Gastrocnemius medialis (tissue), 4 donors: ENCODE data around the gene SESN3. TPM values are rescaled to one million over a fixed set of nuclear protein-coding genes. Genes with fewer than 3 reads are reported as not detected.

ENCODE experiments used
- ATAC-seq, 2 donors: fragments of 150-250 bp; one replicate each; pipeline ENCODE4 v1.9.1; 2016
- DNase-seq, 2 donors: peaks; one replicate each; pipeline ENCODE4 v3.0.0-alpha.2; 2019
- H3K27ac ChIP-seq, 4 donors: fragments of 200-600 bp; sonication (generic); 1 replicate in 1 of 4; 2 replicates in 3 of 4; pipeline ENCODE4 v1.5.1; 2016 to 2018; ENCODE audit warnings: mild to moderate bottlenecking in 2 of 4, moderate library complexity in 1 of 4
- H3K27me3 ChIP-seq, 3 donors: fragments of 200-600 bp; sonication (generic) in 2 of 3; 1 replicate in 1 of 3; 2 replicates in 2 of 3; pipeline versions ENCODE4 v1.5.1 to v1.6.0; 2016 to 2019; ENCODE audit warnings: mild to moderate bottlenecking in 1 of 3, moderate library complexity in 1 of 3
- H3K36me3 ChIP-seq, 2 donors: fragments of 200-600 bp; sonication (generic) in 1 of 2; one replicate each; pipeline ENCODE4 v1.5.1; 2017 to 2018
- H3K4me1 ChIP-seq, 2 donors: fragments of 200-600 bp; sonication (generic) in 1 of 2; one replicate each; pipeline ENCODE4 v1.5.1; 2016 to 2017; ENCODE audit warnings: mild to moderate bottlenecking in 2 of 2
- H3K4me3 ChIP-seq, 4 donors: fragments of 200-600 bp; sonication (generic) in 3 of 4; 1 replicate in 1 of 4; 2 replicates in 3 of 4; pipeline ENCODE4 v1.5.1; 2016 to 2019; ENCODE audit warnings: mild to moderate bottlenecking in 2 of 4
- H3K9me3 ChIP-seq, 3 donors: fragments of 200-600 bp; sonication (generic) in 2 of 3; 1 replicate in 1 of 3; 2 replicates in 2 of 3; pipeline ENCODE4 v1.5.1; 2016 to 2019
- CTCF ChIP-seq, 5 experiments: fragments of 450-650 bp in 3 of 5; fragments of 200-600 bp in 2 of 5; sonication (generic) in 2 of 5; IDR thresholded peaks in 4 of 5; conservative IDR thresholded peaks in 1 of 5; 1 replicate in 4 of 5; 2 replicates in 1 of 5; pipeline ENCODE4 v1.5.1; 2016 to 2019; ENCODE audit warnings: antibody characterized with exemption in 5 of 5, mild to moderate bottlenecking in 3 of 5, moderate library complexity in 3 of 5
- POLR2A ChIP-seq, 2 donors: fragments of 450-650 bp; IDR thresholded peaks; one replicate each; pipeline ENCODE4 v1.6.1; 2017; ENCODE audit warnings: antibody characterized with exemption in 2 of 2, mild to moderate bottlenecking in 2 of 2, moderate library complexity in 2 of 2
- in situ Hi-C, 4 donors: fragments of 200-750 bp; cut with MboI; loops; one replicate each; pipeline versions ENCODE4 v1.15.0 to v1.8.0; 2017; ENCODE audit warnings: low sequenced_read_pairs in 4 of 4
- intact Hi-C: fragments of 100-400 bp; cut with DNase I; formaldehyde crosslinking; loops from one replicate; pipeline ENCODE4 v1.15.1; 2023; ENCODE audit warnings: low total_unique reads
- total RNA-seq, 4 donors: library from RNA; depleted of rRNA; stranded (reverse); fragments of >200 nt; gene quantifications; one replicate each; pipeline versions ENCODE4 v1.1.0 to v1.2.3, GENCODE V29; 2016

Gene SESN3
- total RNA-seq, 4 donors from 2014 or later, result 6.0 to 10.8 (median 7.8) TPM

DNA sequence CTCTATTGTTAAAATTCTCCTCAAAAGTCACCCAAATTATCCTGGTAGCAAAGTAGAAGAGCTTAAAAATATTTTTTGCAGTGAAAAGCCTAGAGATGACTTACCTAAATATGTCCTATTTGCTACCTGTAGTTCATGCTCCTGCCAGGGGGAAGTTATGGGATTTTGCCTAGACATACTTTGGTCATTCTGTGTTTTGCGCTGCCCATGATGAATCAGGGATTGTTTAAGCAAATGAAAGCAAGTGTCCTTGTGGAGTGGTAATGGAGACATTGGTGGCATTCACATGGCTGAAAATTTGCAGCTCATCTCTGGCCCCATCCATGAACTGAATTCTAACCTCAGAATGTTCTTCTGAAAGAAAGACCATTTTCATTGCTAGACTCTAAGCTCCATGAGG is 14.6 kb upstream of the SESN3 start:
- Histone ChIP-seq H3K27ac (no peak overlapping the region), H3K9me3 (no peaks in the 10 kb centered on the region), H3K4me3 (no peak overlapping the region), H3K36me3 (no peaks in the 10 kb centered on the region), H3K27me3 (no peaks in the 10 kb centered on the region), H3K4me1 (no peaks in the 10 kb centered on the region)
- no peak for TF ChIP-seq CTCF (IDR thresholded peaks at IDR 0.05 in 4 of 5, conservative IDR thresholded peaks at IDR 0.05 in 1 of 5)
- no peak for TF ChIP-seq POLR2A (IDR thresholded peaks at IDR 0.05)
- DNase-seq (no peak), ATAC-seq (no peak)
- in situ Hi-C loops, result loop anchor here in 1 of 4 donors (25.0 kb wide), 1 partner anchor 183 kb away; the partner anchor contains the start of gene SRSF8
- intact Hi-C loops, result no loop called here

DNA sequence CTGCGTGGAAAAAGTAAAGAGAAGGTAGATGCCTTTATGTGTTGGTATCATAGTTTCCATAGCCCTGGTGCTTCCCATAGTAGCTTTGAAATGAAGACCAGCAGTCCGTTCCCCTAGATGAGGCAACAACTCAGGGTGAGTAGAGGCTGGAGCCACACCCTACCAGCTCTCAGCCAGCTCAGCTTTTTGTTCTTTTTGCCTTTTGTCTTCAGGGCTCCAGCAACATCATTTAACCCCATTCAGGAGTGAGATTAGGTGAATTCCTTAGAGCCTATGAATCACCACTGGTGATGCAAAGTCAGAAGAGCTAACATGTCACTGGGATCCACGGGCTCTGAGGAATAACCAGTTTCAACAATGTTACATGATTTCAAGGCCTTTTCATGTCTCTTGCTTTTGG is 14.0 kb upstream of the SESN3 start:
- Histone ChIP-seq H3K4me3 (no peak overlapping the region), H3K9me3 (no peaks in the 10 kb centered on the region), H3K27ac (no peak overlapping the region), H3K4me1 (no peaks in the 10 kb centered on the region), H3K27me3 (no peaks in the 10 kb centered on the region), H3K36me3 (no peaks in the 10 kb centered on the region)
- TF ChIP-seq POLR2A (IDR thresholded peaks at IDR 0.05) (no peak), CTCF (IDR thresholded peaks at IDR 0.05 in 4 of 5, conservative IDR thresholded peaks at IDR 0.05 in 1 of 5) (no peak)
- ATAC-seq (no peak), DNase-seq (no peak)
- intact Hi-C loops (no loop called here), in situ Hi-C loops (loop anchor here in 1 of 4 donors (25.0 kb wide), 1 partner anchor 183 kb away; the partner anchor contains the start of gene SRSF8)

GRCh38 chr11:95243673-95244072 is 12.7 kb upstream of the SESN3 start:
- intact Hi-C loops, result no loop called here
- H3K4me3 ChIP-seq, result no peak overlapping the region
- no peaks in the 10 kb centered on the region for H3K36me3 ChIP-seq
- H3K9me3 ChIP-seq, result no peaks in the 10 kb centered on the region
- no peaks in the 10 kb centered on the region for H3K27me3 ChIP-seq
- in situ Hi-C loops, result loop anchor here in 1 of 4 donors (25.0 kb wide), 1 partner anchor 181 kb away; the partner anchor contains the start of gene SRSF8
- no peak for TF ChIP-seq CTCF (IDR thresholded peaks at IDR 0.05 in 4 of 5, conservative IDR thresholded peaks at IDR 0.05 in 1 of 5)
- no peak for TF ChIP-seq POLR2A (IDR thresholded peaks at IDR 0.05)
- no peak overlapping the region for H3K27ac ChIP-seq
- ATAC-seq, result no peak
- no peaks in the 10 kb centered on the region for H3K4me1 ChIP-seq
- no peak for DNase-seq

DNA sequence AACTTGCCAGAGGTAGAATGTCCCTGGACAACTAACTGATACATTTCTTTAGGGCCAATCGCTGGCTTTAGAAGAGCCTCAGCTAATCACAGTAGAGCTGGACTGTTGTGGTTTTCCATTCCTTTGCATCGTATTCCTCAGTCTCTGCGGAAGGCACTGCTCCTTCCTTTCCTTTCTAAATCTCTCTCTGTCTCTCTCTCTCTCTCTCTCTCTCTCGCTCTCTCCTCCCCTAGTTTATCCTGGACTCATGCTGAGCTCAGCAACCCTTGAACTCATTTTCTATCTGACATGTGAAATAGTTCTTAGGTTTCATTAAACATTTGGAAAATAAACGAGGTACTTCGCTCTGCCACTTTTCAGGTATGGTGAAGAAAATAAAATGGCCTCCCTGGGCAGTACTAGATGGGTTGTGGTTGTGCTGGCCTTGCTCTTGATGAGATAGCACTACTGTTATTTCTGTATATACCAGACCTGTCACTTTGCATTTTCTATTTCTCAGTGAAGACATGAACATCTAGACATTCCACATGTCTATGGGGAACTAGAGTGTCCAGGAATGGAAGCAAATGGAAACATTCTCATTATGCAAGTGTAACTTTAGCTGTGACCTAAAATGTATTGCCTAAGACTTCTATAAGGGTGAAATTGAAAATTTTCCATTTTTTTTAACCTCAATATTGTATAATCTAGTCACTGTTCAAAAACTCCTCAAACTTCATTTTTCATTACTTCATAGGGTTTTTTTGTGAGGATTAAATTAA is 12.0 kb upstream of the SESN3 start:
- ATAC-seq, result no peak
- Histone ChIP-seq H3K27ac (no peak overlapping the region), H3K27me3 (no peaks in the 10 kb centered on the region), H3K4me1 (no peaks in the 10 kb centered on the region), H3K4me3 (no peak overlapping the region), H3K36me3 (no peaks in the 10 kb centered on the region), H3K9me3 (no peaks in the 10 kb centered on the region)
- DNase-seq, result no peak
- intact Hi-C loops (no loop called here), in situ Hi-C loops (loop anchor here in 1 of 4 donors (25.0 kb wide), 1 partner anchor 181 kb away; the partner anchor contains the start of gene SRSF8)
- TF ChIP-seq POLR2A (IDR thresholded peaks at IDR 0.05) (no peak), CTCF (IDR thresholded peaks at IDR 0.05 in 4 of 5, conservative IDR thresholded peaks at IDR 0.05 in 1 of 5) (no peak)
